K562 (cell line): ENCODE data around the gene C12orf75. TPM values are rescaled to one million over a fixed set of nuclear protein-coding genes. Genes with fewer than 3 reads are reported as not detected.

Experiments used
- ATAC-seq: fragments of 200-7000 bp; cut with Tn5 transposase; 3 replicates; pipeline ENCODE4 v1.9.1; 2020; ENCODE audit warnings: moderate library complexity
- BruUV-seq: library from RNA; stranded (reverse); fragments of 400-500 nt; replicated peaks from 2 replicates; lab custom pipeline; 2021; lab: Mats Ljungman, UMichigan
- CTCF ChIA-PET: fragments of 300-600 bp; formaldehyde crosslinking; extraction: SDS; loops from one replicate; lab custom pipeline; 2021; ENCODE audit warnings: low intra/inter-chr PET ratio; lab: Yijun Ruan, JAX
- POLR2A ChIA-PET: fragments of 300-600, 350-650 bp; sonication (Branson Sonifier 250); formaldehyde crosslinking; extraction: SDS; loops from one replicate; lab custom pipeline; 2021; ENCODE audit warnings: antibody characterized with exemption, inconsistent platforms; lab: Yijun Ruan, JAX
- DNase-seq, 4 experiments: peaks; one replicate each; pipeline versions ENCODE4 v3.0.0 to v3.0.0-alpha.2; 2011 to 2018; ENCODE audit warnings: low spot score in 3 of 4, mixed read lengths in 3 of 4; ENCODE audit errors: extremely low read depth in 1 of 4
- FAIRE-seq: peaks from 2 replicates; lab custom pipeline; 2011; peaks lifted over from hg19 to GRCh38; lab: Jason Lieb, UNC
- H2AFZ ChIP-seq: 2 replicates; pipeline ENCODE4 v1.6.0; 2011; ENCODE audit warnings: low read depth, low read length, control low read depth, inconsistent platforms
- H3K27ac ChIP-seq: fragments of 200-600 bp; 3 replicates; pipeline ENCODE4 v1.8.0; 2011; ENCODE audit warnings: low read depth, mild to moderate bottlenecking, control low read depth, inconsistent platforms, low read length, moderate library complexity, mixed read lengths; ENCODE audit errors: extremely low read depth
- H3K27me3 ChIP-seq, 2 experiments: fragments of 300-600 bp in 1 of 2; 2 replicates in 1 of 2; 3 replicates in 1 of 2; pipeline versions ENCODE4 v1.6.0 to v1.8.0; 2011; ENCODE audit warnings: inconsistent platforms in 2 of 2, low read length in 2 of 2, mild to moderate bottlenecking in 1 of 2, mixed read lengths in 1 of 2, moderate library complexity in 1 of 2; ENCODE audit not compliant: control insufficient read depth in 2 of 2, insufficient read depth in 2 of 2
- H3K36me3 ChIP-seq: fragments of 300-600 bp; 3 replicates; pipeline ENCODE4 v1.8.0; 2011; ENCODE audit warnings: mild to moderate bottlenecking, low read length, inconsistent platforms; ENCODE audit not compliant: control insufficient read depth, insufficient read depth
- H3K4me1 ChIP-seq, 2 experiments: fragments of 200-600 bp in 1 of 2; replicated peaks in 1 of 2; 2 replicates in 1 of 2; 3 replicates in 1 of 2; pipeline versions ENCODE4 v1.5.1 to v1.8.0; 2011; ENCODE audit warnings: inconsistent platforms in 2 of 2, low read length in 2 of 2, mild to moderate bottlenecking in 1 of 2, mixed read lengths in 1 of 2, moderate library complexity in 1 of 2; ENCODE audit not compliant: control insufficient read depth in 2 of 2, insufficient read depth in 2 of 2
- H3K4me2 ChIP-seq: 2 replicates; pipeline ENCODE4 v1.6.1; 2011; ENCODE audit warnings: low read length, control low read depth, inconsistent platforms, mixed read lengths; ENCODE audit not compliant: insufficient read depth
- H3K4me3 ChIP-seq: fragments of 200-600 bp; sonication (generic), shearing (Covaris generic); 2 replicates; pipeline ENCODE4 v1.5.1; 2016; ENCODE audit warnings: control low read depth, inconsistent platforms
- H3K79me2 ChIP-seq: fragments of 200-600 bp; 3 replicates; pipeline ENCODE4 v1.8.0; 2011; ENCODE audit warnings: low read length, inconsistent platforms; ENCODE audit not compliant: control insufficient read depth, insufficient read depth
- H3K9ac ChIP-seq, 2 experiments: 2 replicates each; pipeline versions ENCODE4 v1.6.0 to v1.6.1; 2011; ENCODE audit warnings: low read depth in 2 of 2, low read length in 2 of 2, control low read depth in 1 of 2, inconsistent platforms in 1 of 2, mild to moderate bottlenecking in 1 of 2, mixed read lengths in 1 of 2; ENCODE audit not compliant: insufficient read depth in 1 of 2
- H3K9me1 ChIP-seq: one replicate; pipeline ENCODE4 v1.6.0; 2011; ENCODE audit warnings: inconsistent platforms, mild to moderate bottlenecking, low read length, moderate library complexity; ENCODE audit not compliant: control insufficient read depth, insufficient read depth
- H3K9me3 ChIP-seq: replicated peaks from 2 replicates; pipeline ENCODE4 v1.5.1; 2011; ENCODE audit warnings: low read depth, low read length, inconsistent platforms; ENCODE audit not compliant: control insufficient read depth, insufficient read depth
- H4K20me1 ChIP-seq: replicated peaks from 2 replicates; pipeline ENCODE4 v1.6.1; 2011; ENCODE audit warnings: low read length, inconsistent platforms, mixed read lengths; ENCODE audit not compliant: control insufficient read depth, insufficient read depth
- BCL6 ChIP-seq: fragments of 250-450 bp; sonication (Bioruptor Pico); IDR thresholded peaks from 2 replicates; pipeline ENCODE4 v1.4.0; 2020
- CHD4 ChIP-seq: fragments of 200-600 bp; sonication (generic); IDR thresholded peaks from 3 replicates; pipeline ENCODE4 v1.6.1; 2012; ENCODE audit warnings: low read depth, mild to moderate bottlenecking, mixed read lengths, low read length, inconsistent platforms; ENCODE audit not compliant: insufficient read depth, insufficient replicate concordance, poor library complexity, severe bottlenecking
- FOS ChIP-seq: IDR thresholded peaks from 3 replicates; pipeline ENCODE4 v1.6.1; 2011; ENCODE audit not compliant: insufficient read length; ENCODE audit errors: extremely low read depth
- GTF2A2 ChIP-seq: IDR thresholded peaks from 2 replicates; pipeline ENCODE4 v1.6.1; 2016; ENCODE audit warnings: mild to moderate bottlenecking, missing genetic modification characterization, missing compliant biosample characterization
- HLTF ChIP-seq: fragments of 450-650 bp; IDR thresholded peaks from 2 replicates; pipeline ENCODE4 v1.6.1; 2016
- KAT7 ChIP-seq: sonication (generic); formaldehyde crosslinking; IDR thresholded peaks from 2 replicates; pipeline ENCODE4 v1.8.0; 2022; ENCODE audit warnings: missing genetic modification reagents, mild to moderate bottlenecking, borderline replicate concordance
- KLF13 ChIP-seq: fragments of 450-650 bp; IDR thresholded peaks from 2 replicates; pipeline ENCODE4 v1.6.1; 2016; ENCODE audit warnings: missing genetic modification characterization, low read depth, mild to moderate bottlenecking, missing compliant biosample characterization, moderate library complexity, borderline replicate concordance
- L3MBTL2 ChIP-seq: fragments of 450-650 bp; IDR thresholded peaks from 2 replicates; pipeline ENCODE4 v1.6.1; 2016; ENCODE audit warnings: mild to moderate bottlenecking, moderate library complexity
- NKRF ChIP-seq: fragments of 450-650 bp; IDR thresholded peaks from 2 replicates; pipeline ENCODE4 v1.6.1; 2016; ENCODE audit warnings: borderline replicate concordance
- NONO ChIP-seq, 2 experiments: fragments of 200-400 bp in 1 of 2; fragments of 450-650 bp in 1 of 2; formaldehyde crosslinking in 1 of 2; IDR thresholded peaks; 2 replicates each; pipeline ENCODE4 v1.6.1; 2017; ENCODE audit warnings: low read depth in 2 of 2, mild to moderate bottlenecking in 2 of 2, moderate library complexity in 2 of 2, low read length in 1 of 2
- PCBP1 ChIP-seq: fragments of 200-400 bp; formaldehyde crosslinking; IDR thresholded peaks from 2 replicates; pipeline ENCODE4 v1.6.1; 2018; ENCODE audit warnings: mild to moderate bottlenecking, low read depth, low read length; ENCODE audit not compliant: poor library complexity, severe bottlenecking
- XRCC3 ChIP-seq: fragments of 450-650 bp; IDR thresholded peaks from 2 replicates; pipeline ENCODE4 v1.6.1; 2017; ENCODE audit warnings: mild to moderate bottlenecking, moderate library complexity
- ZNF444 ChIP-seq: fragments of 250-450 bp; sonication (Bioruptor Pico); IDR thresholded peaks from 2 replicates; pipeline ENCODE4 v1.4.0; 2020; ENCODE audit warnings: mild to moderate bottlenecking, moderate library complexity
- WGBS: fragments of 100-300 bp; shearing (Covaris generic); methylation state at CpG from one replicate; pipeline ENCODE4 v1.1.6; 2016; ENCODE audit warnings: low coverage, mixed read lengths; ENCODE audit not compliant: insufficient coverage; ENCODE audit errors: missing lambda C conversion rate; 5-methylcytosine and 5-hydroxymethylcytosine counted together
- in situ Hi-C: fragments of 300-500 bp; cut with MboI; formaldehyde crosslinking; loops from 4 replicates; pipeline ENCODE4 v1.15.0; 2018; ENCODE audit warnings: inconsistent platforms, mixed read lengths
- intact Hi-C: fragments of 100-400 bp; cut with micrococcal nuclease; formaldehyde crosslinking; loops from 2 replicates; pipeline ENCODE4 v1.14.2; 2022
- polyA plus RNA-seq, 8 experiments: library from polyadenylated mRNA; depleted of rRNA in 4 of 8; stranded (reverse) in 5 of 8; unstranded in 3 of 8; fragments of >200 nt; fragmentation: Nextera tagmentation in 2 of 8; fragmentation: Illumina TruSeq in 1 of 8; extraction: Ambion mirVana in 2 of 8; extraction: Trizol in 1 of 8; gene quantifications; 2 replicates each; pipeline versions ENCODE4 v1.2.1 to v1.2.3, GENCODE V29; 2011 to 2014; ENCODE audit warnings: inconsistent platforms in 1 of 8, missing spikeins in 1 of 8
- total RNA-seq, 7 experiments: library from RNA; depleted of rRNA in 6 of 7; stranded (reverse); fragments of >200 nt in 6 of 7; fragmentation: Illumina TruSeq in 2 of 7; extraction: Trizol in 2 of 7; gene quantifications; 2 replicates each; pipeline versions ENCODE4 v1.2.1 to v1.2.3, GENCODE V29; 2011 to 2021; ENCODE audit warnings: low replicate concordance in 1 of 7

C12orf75 gene
- total and polyA plus RNA-seq, 9 of the 15 experiments (the other 6 are each of a cell fraction or from before 2014, with no cell fraction given) = 0.06 to 0.82 (median 0.26) TPM; not detected in 3

DNA sequence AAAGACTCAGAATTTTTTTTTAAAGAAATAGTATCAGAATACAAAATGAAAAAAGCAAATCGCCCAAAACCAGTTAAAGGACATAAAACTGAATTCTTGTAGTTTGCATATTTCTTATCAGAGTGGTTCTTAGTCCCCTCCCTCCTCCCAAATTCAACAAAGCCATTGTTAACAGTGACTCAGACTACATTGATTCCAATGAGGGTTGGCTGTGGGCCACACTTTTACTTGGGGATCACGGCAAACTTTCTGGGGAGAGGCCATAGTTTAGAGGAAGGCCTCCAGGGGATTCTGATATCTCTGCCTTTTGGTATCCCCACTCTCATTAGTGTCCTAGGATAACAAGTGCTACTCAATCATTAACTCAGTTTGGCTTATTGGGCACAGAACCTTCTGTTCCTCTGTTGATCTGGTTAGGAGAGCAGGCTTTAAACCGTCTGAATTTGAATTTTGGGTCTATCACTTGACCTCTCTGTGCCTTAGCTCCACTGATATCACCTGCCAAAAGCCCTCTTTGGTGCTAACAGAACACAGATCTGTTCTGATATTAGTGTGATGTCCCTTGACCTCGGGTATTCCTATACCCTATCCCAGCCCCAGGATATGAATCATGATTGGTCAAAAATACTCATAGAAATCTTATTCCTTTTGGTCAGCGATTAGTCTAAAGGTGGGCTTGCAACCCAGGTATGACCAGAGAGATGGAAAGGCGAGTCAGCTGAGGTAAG, 49.4 kb upstream of the C12orf75 start:
- Histone ChIP-seq H3K79me2 (no peaks in the 10 kb centered on the region), H3K27ac (no peak overlapping the region), H3K9ac (no peak overlapping the region), H3K4me2 (no peak overlapping the region), H3K9me3 (no peaks in the 10 kb centered on the region), H2AFZ (no peak overlapping the region), H3K9me1 (no peaks in the 10 kb centered on the region), H3K36me3 (no peaks in the 10 kb centered on the region), H4K20me1 (no peaks in the 10 kb centered on the region), H3K4me1 (no peaks in the 10 kb centered on the region), H3K27me3 (peaks cover 0 to 4% of the 10 kb centered on the region in 2 experiments; a peak in 1 of 5 replicates), H3K4me3 (no peak overlapping the region)
- ATAC-seq (no peak), DNase-seq (no peak), FAIRE-seq (no peak)
- no TSS peak for BruUV-seq
- WGBS = 6% methylated on average over 6 of the region's 6 CpGs
- ChIA-PET POLR2A (no interaction called here), CTCF (no interaction called here)
- in situ Hi-C loops (no loop called here), intact Hi-C loops (no loop called here)
- TF ChIP-seq GTF2A2 = no peak
- TF ChIP-seq CHD4 = no peak
- no peak for TF ChIP-seq HLTF
- no peak for TF ChIP-seq BCL6
- TF ChIP-seq ZNF444 (CRISPR knock-in tag) = no peak
- no peak for TF ChIP-seq NONO (IDR thresholded peaks at IDR 0.05; ENCODE audit: low read depth in 2 of 2, low read length in 1 of 2)
- TF ChIP-seq PCBP1 = no peak
- TF ChIP-seq KAT7 (CRISPR knock-in tag) = no peak
- no peak for TF ChIP-seq KLF13 (tag)
- TF ChIP-seq XRCC3 = no peak
- TF ChIP-seq L3MBTL2 = no peak
- TF ChIP-seq FOS = no peak
- TF ChIP-seq NKRF = no peak
